ENCODE data around the gene SKP1. TPM values are rescaled to one million over a fixed set of nuclear protein-coding genes. Genes with fewer than 3 reads are reported as not detected.

The SKP1 gene
- total RNA-seq, 2 donors from 2014 or later = 287 to 360 TPM

GRCh38 chr5:134124289-134125038, 52.3 kb downstream of the SKP1 start:
- Histone ChIP-seq H3K36me3 (no peaks in the 10 kb centered on the region), H3K27ac (peak overlapping the region; percentile 56 to 75), H3K4me1 (peaks cover 0 to 42% of the 10 kb centered on the region in 2 donors), H3K9me3 (no peaks in the 10 kb centered on the region), H3K4me3 (no peak overlapping the region), H3K27me3 (no peaks in the 10 kb centered on the region)
- no peak for TF ChIP-seq CTCF (IDR thresholded peaks at IDR 0.05)
- DNase-seq (ENCODE audit: low spot score) = no peak

GRCh38 chr5:134123360-134123759, 53.4 kb downstream of the SKP1 start:
- TF ChIP-seq CTCF (IDR thresholded peaks at IDR 0.05) = no peak
- DNase-seq (ENCODE audit: low spot score) = no peak
- no peaks in the 10 kb centered on the region for H3K27me3 ChIP-seq

GRCh38 chr5:134122530-134122929, 54.2 kb downstream of the SKP1 start:
- Histone ChIP-seq H3K27ac (no peak overlapping the region), H3K36me3 (no peaks in the 10 kb centered on the region), H3K4me3 (no peak overlapping the region), H3K27me3 (no peaks in the 10 kb centered on the region), H3K9me3 (no peaks in the 10 kb centered on the region), H3K4me1 (peaks cover 0 to 35% of the 10 kb centered on the region in 2 donors)
- no peak for DNase-seq (ENCODE audit: low spot score)
- TF ChIP-seq CTCF (IDR thresholded peaks at IDR 0.05) = no peak

More at GRCh38 chr5:134123360-134123759, 53.4 kb downstream of the SKP1 start:
- H3K9me3 ChIP-seq = no peaks in the 10 kb centered on the region
- H3K4me3 ChIP-seq = no peak overlapping the region
- no peak overlapping the region for H3K27ac ChIP-seq
- H3K4me1 ChIP-seq = peaks cover 0 to 42% of the 10 kb centered on the region in 2 donors
- H3K36me3 ChIP-seq = no peaks in the 10 kb centered on the region

GRCh38 chr5:134120386-134121138, 56.2 kb downstream of the SKP1 start:
- no peak for DNase-seq (ENCODE audit: low spot score)
- Histone ChIP-seq H3K4me3 (no peak overlapping the region), H3K9me3 (no peaks in the 10 kb centered on the region), H3K27me3 (no peaks in the 10 kb centered on the region), H3K4me1 (peaks cover 0 to 20% of the 10 kb centered on the region in 2 donors), H3K36me3 (no peaks in the 10 kb centered on the region), H3K27ac (no peak overlapping the region)
- no peak for TF ChIP-seq CTCF (IDR thresholded peaks at IDR 0.05)

GRCh38 chr5:134119720-134120119, 57.0 kb downstream of the SKP1 start:
- no peak overlapping the region for H3K4me3 ChIP-seq
- no peak overlapping the region for H3K27ac ChIP-seq
- TF ChIP-seq CTCF (IDR thresholded peaks at IDR 0.05) = no peak
- H3K27me3 ChIP-seq = no peaks in the 10 kb centered on the region
- H3K9me3 ChIP-seq = no peaks in the 10 kb centered on the region
- H3K36me3 ChIP-seq = no peaks in the 10 kb centered on the region
- H3K4me1 ChIP-seq = peaks cover 0 to 17% of the 10 kb centered on the region in 2 donors
- DNase-seq (ENCODE audit: low spot score) = no peak
